Rectal smooth muscle tissue (tissue), 1 donor: ENCODE data around the gene C1orf21.

ENCODE experiments used
- H3K27ac ChIP-seq: one replicate; pipeline ENCODE4 v1.7.0; 2013; ENCODE audit warnings: low read depth, low read length, inconsistent platforms
- H3K27me3 ChIP-seq: one replicate; pipeline ENCODE4 v1.7.0; 2013; ENCODE audit warnings: low read length; ENCODE audit not compliant: control insufficient read depth, insufficient read depth
- H3K36me3 ChIP-seq: one replicate; pipeline ENCODE4 v1.7.0; 2013; ENCODE audit warnings: low read length; ENCODE audit not compliant: control insufficient read depth, insufficient read depth
- H3K4me1 ChIP-seq: one replicate; pipeline ENCODE4 v1.7.0; 2013; ENCODE audit warnings: low read length; ENCODE audit not compliant: control insufficient read depth, insufficient read depth
- H3K4me3 ChIP-seq: one replicate; pipeline ENCODE4 v1.7.0; 2013; ENCODE audit warnings: low read length
- H3K9ac ChIP-seq: one replicate; pipeline ENCODE4 v1.7.0; 2013; ENCODE audit warnings: low read length

Gene C1orf21

GRCh38 chr1:184617433-184618029 is 230.7 kb downstream of the C1orf21 start:
- H3K27me3 ChIP-seq, result no peaks in the 10 kb centered on the region
- H3K27ac ChIP-seq, result no peak overlapping the region
- peaks cover 8% of the 10 kb centered on the region for H3K4me1 ChIP-seq
- no peak overlapping the region for H3K4me3 ChIP-seq
- no peak overlapping the region for H3K9ac ChIP-seq
- H3K36me3 ChIP-seq, result no peaks in the 10 kb centered on the region

GRCh38 chr1:184618851-184619250 is 232.0 kb downstream of the C1orf21 start:
- H3K4me1 ChIP-seq, result peaks cover 18% of the 10 kb centered on the region
- no peaks in the 10 kb centered on the region for H3K27me3 ChIP-seq
- H3K4me3 ChIP-seq, result no peak overlapping the region
- no peak overlapping the region for H3K27ac ChIP-seq
- H3K36me3 ChIP-seq, result no peaks in the 10 kb centered on the region
- H3K9ac ChIP-seq, result no peak overlapping the region

GRCh38 chr1:184620469-184620868 is 233.6 kb downstream of the C1orf21 start:
- Histone ChIP-seq H3K27me3 (no peaks in the 10 kb centered on the region), H3K36me3 (no peaks in the 10 kb centered on the region), H3K4me1 (peaks cover 20% of the 10 kb centered on the region), H3K4me3 (no peak overlapping the region), H3K9ac (no peak overlapping the region), H3K27ac (peak overlapping the region; percentile 89)

- H3K4me1 ChIP-seq, result peaks cover 20% of the 10 kb centered on the region
- no peak overlapping the region for H3K9ac ChIP-seq
- H3K4me3 ChIP-seq, result no peak overlapping the region
- H3K27ac ChIP-seq, result peak overlapping the region; percentile 89
- no peaks in the 10 kb centered on the region for H3K36me3 ChIP-seq
- H3K27me3 ChIP-seq, result no peaks in the 10 kb centered on the region
These were observed 234.4 kb downstream of the C1orf21 start for GRCh38 chr1:184621260-184621659.

GRCh38 chr1:184622136-184622823 is 235.5 kb downstream of the C1orf21 start:
- Histone ChIP-seq H3K9ac (no peak overlapping the region), H3K27me3 (no peaks in the 10 kb centered on the region), H3K4me3 (peak overlapping the region; percentile 3), H3K27ac (peak overlapping the region; percentile 92), H3K36me3 (no peaks in the 10 kb centered on the region), H3K4me1 (peaks cover 20% of the 10 kb centered on the region)

GRCh38 chr1:184623404-184623803 is 236.6 kb downstream of the C1orf21 start:
- Histone ChIP-seq H3K4me3 (no peak overlapping the region), H3K36me3 (no peaks in the 10 kb centered on the region), H3K27ac (peak overlapping the region; percentile 92), H3K4me1 (peaks cover 20% of the 10 kb centered on the region), H3K27me3 (no peaks in the 10 kb centered on the region), H3K9ac (no peak overlapping the region)

GRCh38 chr1:184624051-184624450 is 237.2 kb downstream of the C1orf21 start:
- Histone ChIP-seq H3K9ac (no peak overlapping the region), H3K27ac (no peak overlapping the region), H3K27me3 (no peaks in the 10 kb centered on the region), H3K4me1 (peaks cover 20% of the 10 kb centered on the region), H3K4me3 (no peak overlapping the region), H3K36me3 (no peaks in the 10 kb centered on the region)

GRCh38 chr1:184624626-184625025 is 237.8 kb downstream of the C1orf21 start:
- H3K4me1 ChIP-seq, result peaks cover 20% of the 10 kb centered on the region
- no peak overlapping the region for H3K4me3 ChIP-seq
- no peak overlapping the region for H3K9ac ChIP-seq
- no peaks in the 10 kb centered on the region for H3K27me3 ChIP-seq
- no peak overlapping the region for H3K27ac ChIP-seq
- no peaks in the 10 kb centered on the region for H3K36me3 ChIP-seq

- Histone ChIP-seq H3K27ac (no peak overlapping the region), H3K36me3 (no peaks in the 10 kb centered on the region), H3K4me3 (no peak overlapping the region), H3K27me3 (no peaks in the 10 kb centered on the region), H3K9ac (no peak overlapping the region), H3K4me1 (peaks cover 20% of the 10 kb centered on the region)
These were observed 238.4 kb downstream of the C1orf21 start for GRCh38 chr1:184625271-184625670.

GRCh38 chr1:184626076-184627006 is 239.5 kb downstream of the C1orf21 start:
- Histone ChIP-seq H3K9ac (no peak overlapping the region), H3K36me3 (no peaks in the 10 kb centered on the region), H3K4me1 (peaks cover 20% of the 10 kb centered on the region), H3K27me3 (no peaks in the 10 kb centered on the region), H3K4me3 (no peak overlapping the region), H3K27ac (peak overlapping the region; percentile 47)

GRCh38 chr1:184627007-184627341 is 240.1 kb downstream of the C1orf21 start:
- Histone ChIP-seq H3K27ac (peak overlapping the region; percentile 47), H3K4me1 (peaks cover 14% of the 10 kb centered on the region), H3K27me3 (no peaks in the 10 kb centered on the region), H3K4me3 (no peak overlapping the region), H3K9ac (no peak overlapping the region), H3K36me3 (no peaks in the 10 kb centered on the region)

GRCh38 chr1:184629266-184629665 is 242.4 kb downstream of the C1orf21 start:
- H3K27me3 ChIP-seq, result no peaks in the 10 kb centered on the region
- H3K27ac ChIP-seq, result peak overlapping the region; percentile 78
- H3K4me1 ChIP-seq, result no peaks in the 10 kb centered on the region
- no peak overlapping the region for H3K4me3 ChIP-seq
- no peak overlapping the region for H3K9ac ChIP-seq
- H3K36me3 ChIP-seq, result no peaks in the 10 kb centered on the region
